ENCODE data around the gene MACROD1. TPM values are rescaled to one million over a fixed set of nuclear protein-coding genes. Genes with fewer than 3 reads are reported as not detected.

Gene MACROD1
- total RNA-seq, 2 experiments from 2014 or later, result 6.0 to 6.3 TPM

- Histone ChIP-seq H3K4me1 (ENCODE audit: insufficient read depth, low read length) (peaks cover 28% of the 10 kb centered on the region), H3K4me3 (ENCODE audit: low read length) (peak overlapping the region; percentile 41), H3K27ac (ENCODE audit: low read depth in 1 of 2, low read length in 2 of 2) (no peak overlapping the region), H3K27me3 (ENCODE audit: control insufficient read depth in 1 of 2, insufficient read depth in 2 of 2, low read length in 2 of 2) (peaks cover 0 to 3% of the 10 kb centered on the region in 2 experiments), H3K36me3 (ENCODE audit: insufficient read depth, low read length) (peaks cover 28% of the 10 kb centered on the region), H3K9me3 (ENCODE audit: control insufficient read depth in 1 of 2, insufficient read depth in 1 of 2, low read length in 2 of 2) (peaks cover 0 to 4% of the 10 kb centered on the region in 2 experiments)
- DNase-seq, result peak; percentile 53 to 91 (median 70)
- peak overlapping the region; percentile 11 for H3K4me3 Mint-ChIP-seq
- ATAC-seq (ENCODE audit: poor library complexity), result peak; percentile 76
- TF ChIP-seq, protein P1, sequence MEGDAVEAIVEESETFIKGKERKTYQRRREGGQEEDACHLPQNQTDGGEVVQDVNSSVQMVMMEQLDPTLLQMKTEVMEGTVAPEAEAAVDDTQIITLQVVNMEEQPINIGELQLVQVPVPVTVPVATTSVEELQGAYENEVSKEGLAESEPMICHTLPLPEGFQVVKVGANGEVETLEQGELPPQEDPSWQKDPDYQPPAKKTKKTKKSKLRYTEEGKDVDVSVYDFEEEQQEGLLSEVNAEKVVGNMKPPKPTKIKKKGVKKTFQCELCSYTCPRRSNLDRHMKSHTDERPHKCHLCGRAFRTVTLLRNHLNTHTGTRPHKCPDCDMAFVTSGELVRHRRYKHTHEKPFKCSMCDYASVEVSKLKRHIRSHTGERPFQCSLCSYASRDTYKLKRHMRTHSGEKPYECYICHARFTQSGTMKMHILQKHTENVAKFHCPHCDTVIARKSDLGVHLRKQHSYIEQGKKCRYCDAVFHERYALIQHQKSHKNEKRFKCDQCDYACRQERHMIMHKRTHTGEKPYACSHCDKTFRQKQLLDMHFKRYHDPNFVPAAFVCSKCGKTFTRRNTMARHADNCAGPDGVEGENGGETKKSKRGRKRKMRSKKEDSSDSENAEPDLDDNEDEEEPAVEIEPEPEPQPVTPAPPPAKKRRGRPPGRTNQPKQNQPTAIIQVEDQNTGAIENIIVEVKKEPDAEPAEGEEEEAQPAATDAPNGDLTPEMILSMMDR (IDR thresholded peaks at IDR 0.05), result peak; percentile 75
- H3K27me3 Mint-ChIP-seq, result no peaks in the 10 kb centered on the region
- POLR2A ChIA-PET, result interaction anchor here (0.7 to 3.0 kb wide), 8 partner anchors 10 to 241 kb away, joined by 3 to 13 read pairs (median 4); partner anchors contain the start of genes COX8A, OTUB1 and STIP1
- CTCF ChIA-PET, result interaction anchor here (0.5 to 2.4 kb wide), 14 partner anchors 9 to 318 kb away, joined by 3 to 15 read pairs (median 5); partner anchors contain the start of gene OTUB1
- no peaks in the 10 kb centered on the region for H3K9me3 Mint-ChIP-seq
- peaks cover 9% of the 10 kb centered on the region for H3K4me1 Mint-ChIP-seq (ENCODE audit: low read depth)
- H3K36me3 Mint-ChIP-seq (ENCODE audit: low read depth), result peaks cover 34% of the 10 kb centered on the region
- H3K27ac Mint-ChIP-seq, result no peak overlapping the region
- intact Hi-C loops (cut with DNase I, micrococcal nuclease), result loop anchor here (1.0 kb wide), 2 partner anchors 148 to 153 kb away; no protein-coding TSS in a partner anchor
Measured at GRCh38 chr11:64000026-64000739, 165.7 kb downstream of the MACROD1 start.

DNA sequence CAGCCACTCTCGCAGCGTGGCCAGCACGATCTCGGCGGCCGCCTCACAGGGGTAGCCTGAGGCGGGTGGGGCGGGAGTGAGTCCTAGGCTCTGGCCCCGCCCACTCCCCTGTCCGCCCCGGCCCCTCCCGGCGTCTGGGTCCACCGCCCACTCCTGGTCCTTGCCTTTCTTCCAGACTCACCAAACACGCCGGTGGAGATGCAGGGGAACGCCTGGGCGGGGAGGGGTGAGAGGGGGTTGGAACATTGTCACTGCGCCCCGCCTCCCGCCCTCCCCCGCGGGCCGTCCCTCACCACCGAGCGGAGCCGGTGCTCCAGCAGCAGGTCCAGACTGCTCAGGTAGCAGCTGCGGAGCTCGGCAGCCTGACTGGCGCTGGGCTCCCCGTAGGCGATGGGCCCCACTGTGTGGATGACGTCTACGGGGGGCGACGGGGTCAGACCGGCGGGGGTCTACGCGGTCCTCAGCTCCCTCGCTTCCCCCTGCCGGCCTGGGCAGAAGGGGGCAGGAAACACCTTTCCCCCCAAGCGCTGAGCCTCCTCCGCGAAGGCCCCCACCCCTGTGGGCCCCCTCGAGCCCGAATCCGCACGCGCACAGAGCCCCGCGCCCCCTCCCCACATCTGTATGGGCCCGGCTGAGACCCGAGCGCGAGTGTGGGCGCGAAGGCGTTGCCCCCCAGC lies 166.4 kb downstream of the MACROD1 start:
- H3K4me1 Mint-ChIP-seq (ENCODE audit: low read depth), result peaks cover 9% of the 10 kb centered on the region
- H3K36me3 Mint-ChIP-seq (ENCODE audit: low read depth), result peaks cover 41% of the 10 kb centered on the region
- ATAC-seq (ENCODE audit: poor library complexity) (peak; percentile 62), DNase-seq (peak; percentile 36 to 83 (median 54))
- H3K27ac ChIP-seq (ENCODE audit: low read depth in 1 of 2, low read length in 2 of 2), result no peak overlapping the region
- ChIA-PET CTCF (interaction anchor here (0.5 to 2.4 kb wide), 10 partner anchors 9 to 317 kb away, joined by 3 to 15 read pairs (median 6); partner anchors contain the start of gene OTUB1), POLR2A (interaction anchor here (0.7 to 3.0 kb wide), 6 partner anchors 14 to 242 kb away, joined by 3 to 13 read pairs (median 7); partner anchors contain the start of genes COX8A, OTUB1 and STIP1)
- H3K9me3 ChIP-seq (ENCODE audit: control insufficient read depth in 1 of 2, insufficient read depth in 1 of 2, low read length in 2 of 2), result peaks cover 0 to 4% of the 10 kb centered on the region in 2 experiments
- TF ChIP-seq, protein P1 (IDR thresholded peaks at IDR 0.05), result no peak
- peak overlapping the region; percentile 30 for H3K4me3 ChIP-seq (ENCODE audit: low read length)
- no peaks in the 10 kb centered on the region for H3K27me3 Mint-ChIP-seq
- peaks cover 28% of the 10 kb centered on the region for H3K4me1 ChIP-seq (ENCODE audit: insufficient read depth, low read length)
- H3K27ac Mint-ChIP-seq, result no peak overlapping the region
- H3K4me3 Mint-ChIP-seq, result peak overlapping the region; percentile 11
- intact Hi-C loops (cut with DNase I, micrococcal nuclease), result loop anchor here (1.0 to 10.0 kb wide), 3 partner anchors 149 to 305 kb away; partner anchors contain the start of genes CATSPERZ (in 1 of the 2) and ESRRA (in 1 of the 2)
- peaks cover 33% of the 10 kb centered on the region for H3K36me3 ChIP-seq (ENCODE audit: insufficient read depth, low read length)
- H3K9me3 Mint-ChIP-seq, result no peaks in the 10 kb centered on the region
- peaks cover 0 to 3% of the 10 kb centered on the region in 2 experiments for H3K27me3 ChIP-seq (ENCODE audit: control insufficient read depth in 1 of 2, insufficient read depth in 2 of 2, low read length in 2 of 2)
